HG02938 (cell line): ENCODE measurements around the gene RBM26.
"Not testable (repeated sequence)": the region's sequence is repeated elsewhere in the genome, so short reads cannot be mapped to it uniquely, and the experiment has no call there.

ENCODE experiments used
- ATAC-seq: cut with Tn5 transposase; IDR thresholded peaks from one replicate; pipeline ENCODE4 v1.9.1; 2021; ENCODE audit warnings: mild to moderate bottlenecking, moderate library complexity; ENCODE audit not compliant: unreplicated experiment

RBM26 gene

GRCh38 chr13:79283742-79284141 is 122.3 kb downstream of the RBM26 start:
- ATAC-seq: no peak

- ATAC-seq: no peak
Measured at GRCh38 chr13:79282976-79283375, 123.1 kb downstream of the RBM26 start.

- no peak for ATAC-seq
Measured at GRCh38 chr13:79282508-79282907, 123.5 kb downstream of the RBM26 start.

GRCh38 chr13:79281339-79281747 is 124.7 kb downstream of the RBM26 start:
- no peak for ATAC-seq

- not testable (repeated sequence) for ATAC-seq
Measured at GRCh38 chr13:79279735-79280134, 126.3 kb downstream of the RBM26 start.

- ATAC-seq: no peak
Measured at GRCh38 chr13:79273045-79273444, 133.0 kb downstream of the RBM26 start.

GRCh38 chr13:79271616-79272015 is 134.4 kb downstream of the RBM26 start:
- no peak for ATAC-seq

- ATAC-seq: no peak
Measured at GRCh38 chr13:79270859-79271258, 135.2 kb downstream of the RBM26 start.
